Measurements from ENCODE around the gene NTM.

The NTM gene

DNA sequence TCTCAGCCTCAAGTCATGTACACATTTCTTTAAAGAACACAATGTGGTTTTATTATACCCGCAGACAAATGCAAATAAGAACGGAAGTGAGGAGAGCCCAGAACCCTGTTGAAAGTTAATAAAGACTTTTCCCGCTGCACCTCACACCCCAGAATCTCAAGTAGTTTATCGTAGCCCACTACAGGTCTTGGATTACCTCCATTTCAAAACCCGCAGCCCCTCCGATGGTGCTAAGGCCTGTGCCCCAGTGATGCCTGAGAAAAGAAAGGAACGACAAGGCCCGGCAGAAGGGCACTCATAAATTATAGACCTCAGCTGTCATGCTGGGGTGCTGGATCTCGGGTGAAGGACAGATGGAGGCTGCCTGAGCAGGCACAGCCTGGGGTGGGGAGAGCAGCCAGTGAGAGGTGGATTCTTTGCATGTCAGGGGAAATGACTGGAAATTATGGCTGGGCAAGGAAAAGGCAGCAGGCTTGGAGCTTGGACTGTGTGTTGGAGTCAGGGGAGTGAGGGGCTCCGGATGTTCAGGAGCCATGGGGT lies 354.1 kb downstream of the NTM start:
- DNase-seq (ENCODE audit: low read depth, low spot score), result no peak

DNA sequence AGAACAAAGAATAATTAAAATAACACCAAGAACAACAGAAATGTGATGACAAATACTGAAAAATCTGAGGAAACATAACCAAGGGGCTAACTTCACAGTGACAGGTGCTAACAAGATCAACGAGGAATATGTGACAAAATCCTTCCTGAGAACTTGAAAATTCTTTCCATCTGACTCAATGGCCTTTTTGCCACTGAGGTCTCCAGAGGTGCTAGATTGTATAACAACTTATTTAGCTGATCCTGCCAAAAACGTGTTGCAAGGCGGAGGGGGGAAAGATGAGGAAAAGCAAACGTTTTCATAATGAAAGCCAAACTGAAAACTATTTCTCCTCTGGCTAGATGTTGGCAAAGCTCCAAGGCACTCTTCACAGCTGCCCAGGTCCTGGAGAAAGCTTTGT lies 364.5 kb downstream of the NTM start:
- DNase-seq (ENCODE audit: low read depth, low spot score), result no peak

DNA sequence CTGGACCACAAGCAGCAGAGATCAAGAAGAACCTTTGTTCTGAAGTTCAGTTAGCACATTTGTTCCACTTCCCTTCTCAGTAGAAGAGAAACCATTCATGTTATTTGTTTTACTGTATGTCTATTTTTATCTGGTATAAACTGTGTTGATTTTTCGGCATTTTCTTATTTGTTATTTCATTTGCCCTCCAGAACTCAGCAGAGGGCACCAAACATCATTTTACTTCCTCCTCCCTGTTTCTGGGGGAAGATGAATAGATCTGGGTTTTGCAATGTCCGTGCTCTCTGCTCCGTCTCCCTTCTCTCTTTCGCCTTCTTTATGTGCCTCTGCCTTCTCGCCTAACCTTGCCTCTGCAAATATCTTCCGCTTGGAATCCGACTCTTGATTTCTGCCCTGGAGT lies 366.9 kb downstream of the NTM start:
- DNase-seq (ENCODE audit: low read depth, low spot score), result no peak

DNA sequence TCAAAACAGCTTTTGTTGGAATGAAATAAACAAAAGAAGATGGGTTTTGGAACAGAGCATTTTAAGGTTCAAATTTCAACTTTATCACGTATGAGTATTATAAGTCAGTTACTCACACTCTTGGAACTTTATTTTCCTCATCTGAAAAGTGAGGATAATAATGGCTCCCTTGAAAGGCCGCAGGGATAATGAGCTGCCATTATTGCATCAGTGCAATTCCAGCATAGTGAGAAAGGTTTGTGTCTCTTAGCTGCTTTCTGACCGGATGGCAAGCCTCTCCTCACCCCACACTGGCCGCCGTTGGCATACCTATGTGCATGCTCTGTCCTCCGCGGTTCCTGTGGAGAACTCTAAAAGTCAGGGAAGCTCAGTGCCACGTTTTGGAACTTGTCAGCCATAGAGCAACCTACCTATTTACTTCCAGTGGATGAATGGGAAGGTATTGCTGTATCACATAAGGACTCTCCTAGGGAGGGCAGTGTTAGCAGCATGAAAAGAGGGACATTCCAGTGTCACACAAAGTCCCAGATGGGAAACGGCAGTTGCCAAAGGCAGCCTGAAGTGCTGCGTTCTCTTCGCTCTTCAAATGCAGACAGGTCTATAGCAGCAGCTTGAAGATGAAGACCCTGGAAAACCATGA lies 368.9 kb downstream of the NTM start:
- DNase-seq (ENCODE audit: low read depth, low spot score), result no peak

DNA sequence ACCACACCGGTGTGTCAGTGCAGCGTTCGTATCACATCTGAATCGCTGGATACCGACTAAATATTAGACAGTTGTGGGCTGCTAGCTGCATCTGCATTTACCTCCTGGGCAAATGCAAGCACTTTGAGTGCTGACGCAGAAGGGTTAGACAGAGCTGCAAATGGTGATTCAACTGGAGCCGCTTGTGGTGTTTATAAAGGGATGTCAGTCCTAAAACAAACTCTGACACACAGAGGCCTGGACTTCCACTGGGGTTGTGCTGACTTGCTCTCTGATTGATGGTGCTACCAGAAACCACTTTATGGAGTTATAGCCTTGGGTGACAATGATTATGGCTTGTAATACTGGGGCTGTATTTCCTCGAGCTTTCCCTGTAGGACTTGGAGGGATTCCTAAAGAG lies 374.4 kb downstream of the NTM start:
- peak; percentile 12 for DNase-seq (ENCODE audit: low read depth, low spot score)

DNA sequence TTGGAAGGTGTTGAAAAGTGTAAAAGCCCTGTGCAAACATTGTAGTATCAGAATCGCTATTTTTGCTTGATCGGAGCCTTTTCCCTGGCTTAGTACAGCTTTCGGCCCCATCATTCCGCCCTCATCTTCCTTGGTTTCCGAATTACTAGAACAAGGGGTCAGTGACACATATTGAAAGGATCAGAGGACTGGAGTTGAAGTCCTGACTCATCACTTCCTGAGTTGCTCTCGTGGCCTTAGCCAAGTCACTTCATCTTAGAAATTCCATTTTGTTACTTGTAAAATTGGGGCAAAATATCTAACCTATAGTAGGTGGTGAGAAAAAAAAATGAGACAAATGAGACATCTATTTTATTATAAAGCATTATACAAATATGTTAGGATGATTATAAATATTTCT lies 375.0 kb downstream of the NTM start:
- DNase-seq (ENCODE audit: low read depth, low spot score), result no peak

DNA sequence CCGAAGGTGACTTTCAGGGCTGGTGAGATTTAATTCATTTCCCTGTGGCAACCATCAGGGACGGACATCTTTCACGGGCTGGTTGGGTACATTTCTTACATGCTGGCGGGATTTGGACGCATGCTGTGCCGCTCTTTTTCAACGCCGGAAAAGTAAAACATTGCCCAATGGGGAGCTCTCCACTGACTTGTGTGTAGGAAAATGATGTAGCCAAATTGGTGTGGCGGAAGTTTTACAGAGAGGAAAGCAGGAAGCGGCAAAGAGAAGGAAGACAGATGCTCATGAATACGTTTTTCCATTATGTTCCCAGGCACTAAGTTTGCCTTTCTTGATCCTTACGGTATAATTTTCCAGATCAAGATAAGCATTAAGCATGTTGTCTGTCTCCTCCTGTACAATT lies 375.8 kb downstream of the NTM start:
- no peak for DNase-seq (ENCODE audit: low read depth, low spot score)

DNA sequence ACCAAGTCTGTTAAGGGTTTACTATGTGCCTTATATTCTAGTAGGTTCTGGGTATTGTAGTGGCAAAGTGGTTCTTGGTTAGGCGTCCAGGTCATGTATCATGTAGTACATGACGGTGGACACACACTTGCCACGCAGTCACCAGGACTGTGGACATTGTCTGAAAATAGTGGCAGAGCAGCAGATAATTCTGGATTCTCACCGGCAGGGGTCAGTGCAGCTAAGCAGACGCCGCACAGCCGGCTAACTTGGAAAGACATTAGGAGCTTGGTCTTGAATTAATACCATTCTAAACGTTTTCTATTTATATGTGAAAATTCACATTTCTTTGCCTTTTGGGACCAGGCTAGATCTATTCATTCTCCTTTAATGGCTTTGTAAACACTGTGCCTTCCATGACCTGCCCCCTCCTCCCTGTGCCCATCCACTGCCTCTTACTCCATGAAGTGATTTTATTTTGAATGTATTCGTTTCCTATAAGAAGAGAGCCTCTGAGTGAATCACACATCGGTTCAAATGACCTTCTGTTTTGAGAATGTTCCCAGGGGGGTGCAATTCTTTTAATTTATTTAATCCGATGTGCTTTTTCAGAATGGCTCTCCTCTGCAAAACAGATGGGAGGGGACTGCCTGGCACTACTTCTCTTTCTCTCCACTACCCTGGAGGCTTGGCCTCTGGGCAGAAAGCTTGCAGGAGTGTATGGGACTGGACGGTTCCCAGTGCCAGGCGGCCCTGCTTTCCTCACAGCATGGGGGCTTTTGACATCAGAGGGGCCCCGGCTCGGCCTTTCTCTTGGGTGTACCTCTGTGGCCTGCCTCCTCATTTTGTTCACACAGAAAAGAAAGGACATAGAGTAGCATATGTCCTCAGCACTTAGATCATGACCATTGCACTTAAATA lies 378.0 kb downstream of the NTM start:
- no peak for DNase-seq (ENCODE audit: low read depth, low spot score)

DNA sequence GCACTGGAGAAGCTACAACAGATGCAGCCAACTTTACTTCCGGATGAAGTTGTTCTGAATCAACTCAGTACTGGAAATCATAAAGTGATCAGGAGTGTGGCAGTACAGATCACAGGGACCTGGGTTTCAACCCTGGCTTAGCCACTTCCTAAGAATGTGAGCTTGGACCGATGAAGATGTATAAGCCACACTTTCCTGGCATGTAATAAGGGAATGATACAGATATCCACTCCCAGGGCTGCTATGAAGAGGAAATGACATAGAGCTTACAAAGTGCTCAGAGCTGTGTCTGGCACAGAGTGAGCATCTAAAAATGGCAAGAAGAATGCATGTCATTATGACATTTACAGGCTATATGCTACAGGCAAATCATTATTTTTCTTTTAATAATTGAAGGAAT lies 378.7 kb downstream of the NTM start:
- DNase-seq (ENCODE audit: low read depth, low spot score), result no peak

DNA sequence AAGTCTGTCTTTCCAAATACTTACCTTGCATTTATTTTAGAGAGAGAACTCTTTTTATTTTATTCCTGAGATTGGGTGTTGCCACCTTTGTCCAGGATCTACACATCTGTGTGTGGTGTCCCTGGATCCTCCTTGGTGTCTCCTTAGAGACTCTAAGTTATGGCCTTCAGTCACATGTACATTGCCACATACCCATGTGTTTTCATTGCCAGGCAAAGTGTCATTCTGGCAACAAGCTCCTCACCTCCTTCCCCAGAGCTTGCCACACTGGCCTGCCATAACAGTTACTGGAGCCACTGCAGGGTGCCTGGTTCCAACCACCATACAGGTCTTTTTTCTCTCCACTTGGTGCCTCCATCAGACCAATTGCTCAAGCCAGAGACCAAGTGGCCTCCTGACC lies 379.7 kb downstream of the NTM start:
- DNase-seq (ENCODE audit: low read depth, low spot score), result no peak

DNA sequence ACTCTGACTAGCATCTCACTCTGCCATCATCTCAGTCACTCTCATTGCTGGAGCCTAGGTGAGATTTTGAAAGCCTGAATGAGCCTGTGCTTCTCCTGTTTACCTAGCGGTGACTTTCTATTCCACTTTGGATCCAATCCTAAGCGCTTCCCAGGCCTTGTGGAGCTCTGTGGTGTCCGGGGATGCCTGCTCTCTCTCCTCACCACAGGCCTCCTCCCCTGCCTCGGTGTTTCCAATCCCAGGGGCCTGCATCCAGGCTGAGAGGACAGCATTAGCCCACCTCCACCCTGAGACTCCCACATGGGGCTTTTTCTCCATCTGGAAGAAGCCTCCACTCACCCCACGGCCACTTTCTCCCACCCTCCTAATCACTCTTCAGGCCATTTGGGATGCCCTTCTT lies 380.3 kb downstream of the NTM start:
- no peak for DNase-seq (ENCODE audit: low read depth, low spot score)

DNA sequence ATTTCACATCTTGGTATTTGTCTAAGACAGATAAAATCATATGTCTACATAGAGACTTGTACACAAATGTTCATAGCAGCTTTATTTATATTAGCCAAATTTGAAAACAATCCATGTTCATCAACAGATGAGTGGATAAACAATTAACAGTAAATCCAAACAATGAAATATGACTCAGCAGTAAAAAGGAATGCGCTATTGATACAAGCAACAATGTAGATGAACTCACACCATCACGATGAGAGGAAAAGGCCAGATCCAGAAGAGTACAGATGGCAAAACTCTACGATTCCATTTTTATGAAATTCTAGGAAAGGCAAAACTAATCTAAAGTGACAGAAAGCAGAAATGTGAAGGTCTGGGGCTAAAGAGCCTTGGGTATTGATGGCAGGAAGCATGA lies 384.3 kb downstream of the NTM start:
- no peak for DNase-seq (ENCODE audit: low read depth, low spot score)

DNA sequence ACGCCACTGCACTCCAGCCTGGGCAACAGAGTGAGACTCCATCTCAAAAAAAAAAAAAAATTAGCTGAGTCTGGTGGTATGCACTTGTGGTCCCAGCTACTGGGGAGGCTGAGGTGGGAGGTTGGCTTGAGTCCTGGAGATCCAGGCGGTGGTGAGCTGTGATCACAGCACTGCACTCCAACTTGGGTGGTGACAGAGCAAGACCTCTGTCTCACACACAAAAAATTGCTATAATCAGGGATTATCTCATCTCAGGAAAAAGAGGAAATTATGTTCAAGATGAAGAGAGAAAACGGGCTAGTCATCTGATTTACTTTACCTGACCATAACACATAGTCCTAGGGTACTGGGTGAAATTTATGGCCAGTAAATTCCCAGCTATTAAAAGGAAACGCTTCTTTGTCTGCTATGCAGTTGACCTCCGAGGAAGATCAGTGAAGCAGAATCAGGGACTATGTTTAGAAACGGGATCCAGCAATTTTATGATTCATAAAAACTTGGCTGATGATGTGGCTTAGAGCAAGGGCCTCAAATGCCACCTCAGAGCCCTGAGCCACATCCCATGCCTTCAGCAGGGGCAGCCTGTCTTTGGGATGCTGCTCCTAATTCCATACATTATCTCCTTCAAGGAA lies 386.2 kb downstream of the NTM start:
- DNase-seq (ENCODE audit: low read depth, low spot score), result no peak

DNA sequence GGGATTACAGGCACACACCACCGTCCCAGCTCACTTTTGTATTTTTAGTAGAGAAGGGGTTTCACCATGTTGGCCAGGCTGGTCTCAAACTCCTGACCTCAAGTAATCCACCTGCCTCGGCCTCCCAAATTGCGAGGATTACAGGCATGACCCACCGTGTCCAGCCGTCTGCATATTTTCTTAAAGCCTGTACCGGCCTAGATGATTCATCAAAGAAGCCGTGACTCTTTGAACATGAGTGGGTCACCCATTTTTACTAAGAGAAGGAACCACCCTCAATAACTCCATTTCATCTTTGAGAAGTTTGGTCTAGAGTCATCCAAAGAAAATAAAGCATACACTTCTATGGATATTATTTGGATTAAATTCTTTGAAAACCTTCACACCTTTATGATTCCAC lies 388.3 kb downstream of the NTM start:
- DNase-seq (ENCODE audit: low read depth, low spot score), result no peak

DNA sequence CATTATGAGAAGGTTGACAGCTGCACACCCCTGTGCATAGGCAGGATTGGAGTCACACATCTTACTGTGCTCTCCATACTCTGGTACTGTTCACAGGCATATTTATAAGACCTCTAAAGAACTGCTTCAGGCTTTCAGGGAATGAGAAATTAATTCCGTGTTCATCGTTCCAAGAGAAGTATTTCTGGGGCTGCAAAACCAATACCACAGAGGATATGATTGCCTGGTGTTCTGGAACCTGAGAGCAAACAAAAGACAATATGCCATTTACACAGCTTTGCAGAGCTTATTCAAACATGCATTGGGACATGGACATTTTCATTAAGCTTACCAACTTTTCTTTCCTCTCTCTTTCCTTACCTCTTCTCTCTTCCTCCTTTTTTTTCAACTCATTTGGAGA lies 388.7 kb downstream of the NTM start:
- no peak for DNase-seq (ENCODE audit: low read depth, low spot score)

DNA sequence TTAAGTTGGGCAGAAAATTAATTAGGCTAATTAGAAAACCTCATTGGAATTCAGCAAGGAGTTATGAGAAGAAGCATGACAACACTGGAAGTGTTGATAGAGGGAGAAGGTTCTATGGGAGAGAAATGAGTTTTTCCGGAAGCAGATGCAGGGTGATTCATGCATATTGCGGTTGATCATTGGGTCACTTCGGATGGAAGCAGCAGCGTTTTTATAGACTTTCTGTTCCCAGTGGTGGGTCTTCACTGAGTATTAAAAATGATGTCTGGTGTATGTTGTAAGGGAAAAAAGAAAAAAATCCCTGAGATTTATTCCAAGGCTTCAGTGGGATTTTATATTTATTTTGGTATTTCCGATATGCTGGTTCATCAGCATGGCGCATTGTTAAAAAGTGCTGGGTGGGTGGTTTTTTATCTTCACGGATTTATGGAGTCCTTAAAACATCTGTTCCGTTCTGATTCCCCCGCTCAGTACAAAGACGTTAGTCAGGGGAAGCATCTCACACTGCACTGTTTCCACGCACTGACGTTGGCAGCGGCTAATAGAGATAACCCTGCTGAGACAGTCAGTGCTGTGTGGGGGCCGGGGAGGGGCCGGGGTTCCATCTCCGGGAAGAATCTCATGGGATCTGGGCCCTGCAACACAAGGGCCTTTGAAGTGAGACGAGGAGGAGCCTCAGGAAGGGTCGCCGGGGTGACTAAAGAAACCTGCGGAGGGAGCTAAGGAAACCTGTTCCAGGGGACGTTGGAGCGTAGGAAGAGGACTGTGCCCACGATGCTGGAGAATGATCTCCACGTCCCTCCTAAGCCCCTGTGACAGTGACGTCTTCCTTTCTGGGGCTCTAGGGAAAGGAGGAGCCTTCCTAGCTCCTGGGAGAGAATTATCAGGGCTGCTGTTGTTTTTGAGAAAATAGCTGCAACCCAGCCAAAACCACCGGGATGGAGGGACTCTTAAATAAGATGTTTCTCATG lies 390.0 kb downstream of the NTM start:
- DNase-seq (ENCODE audit: low read depth, low spot score), result no peak

DNA sequence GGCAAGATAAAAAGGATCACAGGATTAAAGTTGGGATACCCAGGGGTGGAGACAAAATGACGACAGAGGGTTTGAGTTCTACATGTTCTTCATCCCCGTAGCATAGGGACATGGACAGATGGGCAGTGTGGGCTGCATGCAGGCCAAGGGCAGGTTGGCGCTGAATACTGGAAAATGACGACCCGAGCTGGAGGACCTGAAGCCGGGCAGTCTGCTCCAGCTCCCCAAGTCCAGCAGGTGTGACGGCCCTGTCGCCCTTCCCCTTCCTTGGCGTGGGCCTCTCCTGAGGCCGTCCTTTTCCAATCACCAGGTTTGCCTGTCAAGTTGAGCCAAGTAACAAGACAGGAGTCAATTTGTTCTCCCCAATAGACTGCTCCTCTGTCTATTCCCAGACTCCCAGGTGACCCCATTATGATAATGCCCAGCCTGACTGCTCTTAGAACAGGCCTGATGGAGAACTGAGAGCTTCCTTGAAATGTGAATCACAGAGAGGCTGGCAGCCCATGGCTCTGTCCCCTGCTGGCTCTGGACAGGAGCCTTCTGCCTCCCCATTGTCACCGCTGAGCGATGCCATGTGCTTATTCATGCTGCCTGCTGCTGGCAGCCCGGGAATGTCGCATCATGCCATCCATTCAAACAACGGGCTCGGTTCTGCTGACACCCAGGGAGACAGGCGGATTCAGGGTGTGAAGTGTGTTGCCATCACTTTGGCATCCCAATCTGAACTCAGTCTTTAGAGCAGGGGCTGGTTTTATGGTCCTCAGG lies 392.1 kb downstream of the NTM start:
- DNase-seq (ENCODE audit: low read depth, low spot score), result no peak

DNA sequence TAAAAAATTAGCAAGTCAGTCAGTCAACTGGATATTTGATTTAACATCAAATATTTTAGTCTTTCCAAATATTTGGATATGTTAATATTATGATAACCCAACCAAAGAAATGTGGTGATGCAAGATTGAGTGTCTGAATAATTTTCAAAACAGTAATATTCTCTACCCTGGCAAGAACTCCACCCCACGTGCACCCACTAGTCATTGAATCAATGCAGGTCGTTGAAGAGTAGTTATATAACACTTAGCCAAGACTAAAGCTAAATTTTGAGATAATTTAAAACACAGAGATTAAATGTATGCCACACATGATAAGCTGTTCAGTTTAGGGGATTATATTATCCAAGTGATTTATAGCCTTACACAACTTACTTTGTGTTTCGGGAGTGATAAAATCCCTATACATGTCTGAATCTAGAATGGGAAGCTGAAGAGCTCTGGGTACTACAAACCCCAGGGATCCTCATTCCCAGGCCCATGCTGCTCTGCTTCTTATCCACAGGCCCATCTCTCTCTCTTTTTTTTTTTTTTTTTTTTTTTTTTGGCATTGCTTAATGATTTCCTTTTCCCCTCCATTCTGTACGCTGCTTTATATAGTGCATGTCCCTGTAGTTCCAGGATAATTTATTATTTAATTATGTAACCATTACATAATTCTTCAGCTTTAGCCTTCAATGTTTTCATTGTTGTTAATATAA lies 392.9 kb downstream of the NTM start:
- DNase-seq (ENCODE audit: low read depth, low spot score), result no peak

DNA sequence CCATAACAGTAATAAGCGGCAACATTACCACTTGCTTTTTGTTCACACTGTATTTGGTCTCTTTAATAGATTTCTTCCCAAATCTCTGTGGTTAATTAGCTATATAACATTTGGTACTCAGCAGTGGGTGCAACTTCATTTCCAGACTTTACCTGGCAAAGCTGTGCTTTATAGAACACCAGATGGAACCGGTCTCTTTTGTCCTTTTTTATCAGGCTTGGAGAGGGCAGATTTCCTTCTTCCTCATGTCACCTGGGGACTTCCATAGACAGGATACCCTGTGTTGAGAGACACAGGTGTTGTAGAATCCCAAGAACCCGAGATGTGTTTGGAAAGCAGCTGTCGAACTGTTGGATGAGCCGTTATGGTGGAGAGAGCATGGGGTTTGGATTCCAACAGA lies 393.7 kb downstream of the NTM start:
- DNase-seq (ENCODE audit: low read depth, low spot score), result no peak

DNA sequence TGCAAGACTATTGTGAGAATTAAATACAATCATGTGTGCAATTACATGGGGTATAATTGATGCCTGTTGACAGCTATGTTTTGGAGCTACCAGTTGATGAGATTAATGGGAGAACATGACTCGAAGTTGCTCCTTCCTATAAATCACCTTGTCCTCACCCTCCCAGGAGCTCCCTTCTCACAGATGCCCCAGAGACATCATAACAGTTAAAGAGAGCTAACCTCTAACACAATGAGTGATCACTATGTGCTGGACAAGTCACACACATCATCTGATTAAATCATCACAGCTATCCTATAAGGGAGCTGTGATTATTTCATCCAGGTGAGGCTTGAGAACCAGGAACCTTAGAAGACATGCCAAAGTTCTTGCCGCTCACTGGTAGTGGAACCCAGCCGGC lies 394.2 kb downstream of the NTM start:
- no peak for DNase-seq (ENCODE audit: low read depth, low spot score)
